ENCODE results near the gene IPCEF1.
A peak's percentile ranks its signal among the peaks of the same experiment; 100 is the strongest.
"Not testable (repeated sequence)": the region's sequence is repeated elsewhere in the genome, so short reads cannot be mapped to it uniquely, and the experiment has no call there.

Gene IPCEF1

DNA sequence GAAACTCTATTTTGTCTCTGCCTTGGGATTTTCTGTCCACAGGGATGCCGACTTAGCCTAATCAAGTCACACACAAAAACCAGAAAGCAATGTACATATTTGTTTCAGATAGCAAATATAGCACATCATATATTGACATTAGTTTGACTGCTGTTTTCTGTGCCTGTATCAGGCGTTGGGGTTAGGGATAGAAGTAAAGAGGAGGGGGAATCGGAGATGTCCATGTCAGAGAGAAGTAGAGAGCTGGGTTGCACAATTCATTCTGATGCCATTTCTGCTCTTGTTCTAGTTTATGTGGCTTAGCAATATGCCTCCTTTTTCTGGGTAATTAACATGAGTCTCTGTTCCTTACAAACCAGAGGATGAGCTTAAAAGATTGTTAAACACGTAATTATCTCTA is 14.7 kb upstream of the IPCEF1 start:
- DNase-seq (ENCODE audit: low read depth): no peak

- DNase-seq (ENCODE audit: low read depth): no peak
These were observed 13.9 kb upstream of the IPCEF1 start for GRCh38 chr6:154370545-154370944.

DNA sequence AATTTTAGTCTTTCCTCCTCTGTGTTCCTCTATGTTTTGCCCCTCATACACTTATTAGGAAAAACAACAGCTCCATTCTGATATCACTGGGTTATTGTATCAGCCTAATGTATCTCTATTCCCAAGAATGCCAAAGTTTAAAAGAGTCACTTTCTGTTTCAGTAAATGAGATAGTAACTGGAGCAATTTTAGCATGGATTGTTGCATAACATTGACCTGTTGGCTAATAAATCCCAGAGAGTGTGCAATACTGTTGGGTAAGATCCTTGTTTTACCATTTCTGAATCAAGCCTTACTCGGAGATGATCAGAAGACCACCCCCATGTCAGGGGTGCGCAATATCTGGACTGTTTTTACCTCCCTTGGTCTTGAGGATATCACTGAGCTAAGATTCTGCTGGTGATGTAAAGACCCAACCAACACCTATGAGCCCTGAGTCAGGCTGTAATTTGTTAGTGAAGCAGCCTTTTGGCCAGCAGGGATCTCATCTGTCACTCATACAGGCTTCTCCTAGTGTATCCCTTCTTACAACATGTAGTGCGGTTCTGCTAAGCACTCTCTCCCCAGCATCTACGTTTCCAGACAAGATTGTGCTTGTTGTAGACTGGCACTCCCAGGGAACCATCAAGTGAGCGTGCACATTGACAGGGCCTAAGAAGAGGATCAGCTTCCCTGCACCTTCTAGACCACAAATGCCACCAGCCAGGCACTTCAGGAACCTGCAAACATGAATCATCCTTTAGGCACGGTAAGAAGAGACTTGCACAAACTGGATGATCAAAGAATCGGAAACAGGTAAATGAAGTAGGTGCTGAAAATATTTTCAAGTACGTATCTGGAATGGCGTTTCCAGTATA is 11.5 kb upstream of the IPCEF1 start:
- DNase-seq (ENCODE audit: low read depth): no peak

GRCh38 chr6:154367336-154367735 is 10.7 kb upstream of the IPCEF1 start:
- no peak for DNase-seq (ENCODE audit: low read depth)

DNA sequence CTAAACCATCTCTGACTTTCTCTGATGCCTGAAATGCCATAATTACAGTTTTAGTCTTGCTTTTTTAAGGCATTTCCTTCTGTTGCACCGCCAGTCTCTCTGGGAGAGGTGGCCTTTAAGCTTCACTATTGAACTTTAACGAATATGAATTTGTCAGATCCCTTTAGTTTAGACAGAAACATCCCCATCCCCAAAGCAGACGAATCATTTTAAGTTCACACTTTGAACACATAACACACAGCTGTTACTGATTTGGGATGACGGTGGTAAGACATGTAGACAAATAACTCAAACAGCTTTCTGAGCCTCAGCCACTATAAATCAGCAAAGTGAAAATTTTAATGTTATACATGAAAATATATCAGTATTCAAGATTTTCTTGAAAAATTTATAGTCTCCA is 7.2 kb upstream of the IPCEF1 start:
- no peak for DNase-seq (ENCODE audit: low read depth)

DNA sequence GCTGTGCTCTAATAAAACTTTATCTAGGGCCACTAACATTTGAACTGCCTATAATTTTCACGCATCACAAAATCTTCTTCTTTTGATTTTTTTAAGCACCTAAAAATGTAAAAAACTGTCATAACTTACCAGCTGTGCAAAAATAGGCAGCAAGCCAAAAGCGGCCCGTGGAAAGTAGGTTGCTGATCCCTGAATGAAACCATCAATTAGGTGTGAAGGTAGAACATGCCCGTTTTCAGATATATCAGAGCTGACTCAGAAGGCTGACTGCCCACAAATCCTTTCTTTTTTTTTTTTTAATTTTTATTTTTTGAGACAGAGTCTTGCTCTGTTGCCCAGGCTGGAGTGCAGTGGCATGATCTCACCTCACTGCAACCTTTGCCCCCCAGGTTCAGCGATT is 4.9 kb upstream of the IPCEF1 start:
- DNase-seq (ENCODE audit: low read depth): no peak

DNA sequence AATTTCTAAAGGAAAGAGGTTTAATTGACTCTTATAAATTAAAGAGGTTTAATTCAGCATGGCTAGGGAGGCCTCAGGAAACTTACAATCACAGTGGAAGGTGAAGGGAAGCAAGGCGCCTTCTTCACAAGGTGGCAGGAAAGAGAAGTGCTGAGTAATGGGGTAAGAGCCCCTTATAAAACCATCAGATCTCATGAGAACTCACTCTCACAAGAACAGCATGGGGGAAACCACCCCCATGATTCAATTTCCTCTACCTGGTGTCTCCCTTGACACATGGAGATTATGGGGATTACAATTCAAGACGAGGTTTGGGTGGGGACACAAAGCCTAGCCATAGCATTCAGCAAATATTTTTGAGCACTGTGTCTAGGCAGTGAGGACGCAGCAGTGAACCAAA is 3.9 kb upstream of the IPCEF1 start:
- DNase-seq (ENCODE audit: low read depth): no peak

GRCh38 chr6:154359679-154360078 is 3.1 kb upstream of the IPCEF1 start:
- no peak for DNase-seq (ENCODE audit: low read depth)

GRCh38 chr6:154359161-154359574 is 2.6 kb upstream of the IPCEF1 start:
- no peak for DNase-seq (ENCODE audit: low read depth)

GRCh38 chr6:154358019-154358545 is 1.5 kb upstream of the IPCEF1 start:
- no peak for DNase-seq (ENCODE audit: low read depth)

DNA sequence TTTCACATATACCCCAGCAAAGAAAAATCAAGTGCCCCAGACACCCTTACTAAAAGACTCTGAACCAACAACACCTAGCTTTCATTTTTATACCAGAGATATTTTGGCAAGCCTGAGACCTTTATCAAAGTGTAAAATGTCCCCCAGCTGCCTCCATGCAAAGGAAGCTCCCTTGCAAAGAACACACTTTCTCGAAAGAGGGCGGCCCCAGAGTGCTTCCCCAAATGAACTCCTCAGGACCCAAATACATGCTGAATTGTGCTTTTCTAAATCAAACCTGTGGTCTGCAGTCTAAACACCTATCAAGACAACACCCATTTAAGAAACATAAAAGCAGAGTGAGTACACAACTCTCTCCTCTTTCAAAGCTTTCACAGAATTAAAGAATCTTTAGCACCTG is 490 bp downstream of the IPCEF1 start:
- DNase-seq (ENCODE audit: low read depth): no peak

GRCh38 chr6:154354265-154354777 is 2.3 kb downstream of the IPCEF1 start:
- DNase-seq (ENCODE audit: low read depth): no peak

GRCh38 chr6:154353626-154354025 is 3.0 kb downstream of the IPCEF1 start:
- DNase-seq (ENCODE audit: low read depth): no peak

GRCh38 chr6:154352898-154353585 is 3.6 kb downstream of the IPCEF1 start:
- DNase-seq (ENCODE audit: low read depth): peak; percentile 28

DNA sequence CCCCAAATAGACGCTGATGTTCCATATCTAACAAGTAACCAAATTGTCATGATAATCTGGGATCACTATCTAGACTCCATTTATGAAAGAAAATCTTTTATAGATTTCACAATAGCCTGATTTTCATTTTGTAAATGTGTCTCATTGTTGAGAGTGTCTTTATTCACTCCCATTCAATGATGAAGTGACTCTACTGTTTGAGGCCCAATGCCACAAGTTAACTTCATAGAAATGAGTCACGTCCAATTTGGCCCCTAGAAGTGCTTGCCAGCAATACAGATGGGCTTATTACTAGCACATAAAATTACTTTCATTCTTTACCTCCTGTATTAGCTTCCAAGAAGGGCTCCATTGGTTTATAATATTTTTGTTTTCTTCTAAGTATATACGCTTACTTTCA is 6.3 kb downstream of the IPCEF1 start:
- no peak for DNase-seq (ENCODE audit: low read depth)

DNA sequence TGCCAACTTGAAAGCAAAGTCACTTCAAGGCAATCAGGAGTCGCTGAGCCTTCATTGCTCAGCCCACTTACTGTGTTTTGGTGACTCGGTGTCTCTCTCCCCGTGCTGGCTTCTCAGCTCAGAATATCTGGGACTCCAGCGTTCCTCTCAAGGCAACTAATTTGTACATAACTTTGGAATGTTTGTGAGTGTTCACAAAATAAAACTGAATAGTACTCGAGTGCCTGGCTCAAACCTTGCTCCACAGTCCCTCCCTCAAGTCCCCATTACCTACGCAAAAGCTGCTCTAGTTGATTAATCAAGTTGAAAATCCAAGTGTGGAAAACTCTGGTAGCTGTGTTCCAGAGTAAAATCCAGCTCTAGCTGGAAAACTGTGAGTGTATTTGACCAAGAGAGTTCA is 8.6 kb downstream of the IPCEF1 start:
- DNase-seq (ENCODE audit: low read depth): no peak

GRCh38 chr6:154345811-154346210 is 10.8 kb downstream of the IPCEF1 start:
- DNase-seq (ENCODE audit: low read depth): no peak

DNA sequence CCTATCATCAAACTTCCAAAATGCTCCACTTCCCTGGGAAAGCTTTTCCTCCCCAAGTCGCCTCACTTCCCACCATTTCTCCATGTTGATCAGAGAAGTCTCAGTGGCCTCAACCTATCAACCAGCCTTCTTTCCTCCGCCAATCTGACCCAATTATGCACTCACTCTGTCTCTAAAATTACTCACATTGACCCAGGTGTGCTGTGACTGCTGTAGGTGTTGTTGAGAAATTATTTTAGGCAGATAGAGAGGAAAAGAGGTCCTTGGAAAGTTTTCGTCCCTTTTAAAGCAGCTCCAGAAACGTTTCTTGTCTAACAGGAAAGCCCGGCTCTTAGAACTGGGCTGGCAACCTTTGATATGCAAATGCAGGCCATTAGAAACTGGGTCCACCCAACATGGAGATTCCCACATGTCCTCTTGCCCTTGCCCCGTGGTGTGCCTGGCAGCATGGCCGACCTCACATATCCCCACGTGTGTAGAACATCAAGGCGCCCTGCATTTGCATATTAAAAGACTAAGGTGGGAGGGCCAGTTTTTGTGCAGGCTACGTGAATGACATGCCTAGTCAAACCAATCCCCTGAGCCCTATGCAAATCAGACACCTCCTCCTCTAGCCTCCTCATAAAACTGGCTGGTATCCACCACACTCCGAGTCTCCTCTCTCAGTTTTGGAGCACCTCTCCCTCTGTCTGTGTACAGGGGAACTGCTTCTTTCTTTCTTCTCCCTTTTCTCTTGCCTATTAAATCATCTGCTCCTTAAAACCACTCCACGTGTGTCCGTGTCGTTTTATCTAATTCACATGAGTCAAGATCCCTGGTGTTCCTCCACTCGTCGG is 12.9 kb downstream of the IPCEF1 start:
- DNase-seq (ENCODE audit: low read depth): no peak

DNA sequence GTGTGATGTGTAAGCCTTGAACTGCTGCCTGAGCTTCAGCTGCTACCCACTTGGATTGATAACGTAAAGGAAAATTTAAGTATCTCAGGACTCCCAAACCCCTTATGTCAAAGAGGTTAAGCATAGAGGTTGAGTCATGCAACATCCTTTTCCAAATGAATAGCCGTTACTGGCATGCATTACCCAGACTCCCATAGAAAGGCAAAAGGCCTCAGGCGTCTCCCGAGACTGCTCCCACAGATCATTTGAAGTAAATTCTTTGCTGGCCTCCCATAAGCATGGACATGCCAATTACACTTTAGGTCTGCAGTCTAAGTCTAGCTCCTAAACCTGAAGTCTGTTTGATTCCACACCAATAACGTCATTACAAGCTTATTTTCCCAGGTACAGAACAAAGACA is 14.7 kb downstream of the IPCEF1 start:
- no peak for DNase-seq (ENCODE audit: low read depth)

GRCh38 chr6:154341336-154341735 is 15.3 kb downstream of the IPCEF1 start:
- no peak for DNase-seq (ENCODE audit: low read depth)

DNA sequence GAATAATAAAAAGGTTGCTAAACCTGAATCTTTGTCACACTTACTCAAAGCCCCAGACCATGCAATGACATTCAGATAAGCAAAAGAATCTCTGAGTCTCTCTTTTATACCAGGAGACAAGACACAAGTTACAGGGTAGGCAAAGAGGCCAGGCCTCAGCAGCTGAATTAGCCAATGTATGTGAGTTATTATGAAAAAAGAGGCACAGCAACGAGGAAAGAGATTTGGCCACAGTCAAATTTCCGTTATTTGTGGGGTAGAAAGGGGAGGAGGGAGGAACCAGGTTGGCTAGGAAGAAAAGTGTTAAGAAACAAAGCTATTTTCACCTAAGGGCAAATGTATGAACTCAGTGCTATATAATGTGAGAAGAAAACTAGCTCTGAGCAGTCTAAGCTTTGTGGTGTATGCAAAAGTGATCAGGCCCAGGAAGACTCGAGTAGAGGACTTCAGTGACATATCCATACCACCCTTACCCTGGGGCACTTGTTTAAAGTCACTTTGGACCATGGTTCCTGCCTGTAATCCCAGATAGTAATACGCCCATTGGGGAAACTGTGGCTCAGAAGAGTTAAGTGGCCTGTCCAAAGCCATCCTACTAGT is 19.1 kb downstream of the IPCEF1 start:
- no peak for DNase-seq (ENCODE audit: low read depth)

DNA sequence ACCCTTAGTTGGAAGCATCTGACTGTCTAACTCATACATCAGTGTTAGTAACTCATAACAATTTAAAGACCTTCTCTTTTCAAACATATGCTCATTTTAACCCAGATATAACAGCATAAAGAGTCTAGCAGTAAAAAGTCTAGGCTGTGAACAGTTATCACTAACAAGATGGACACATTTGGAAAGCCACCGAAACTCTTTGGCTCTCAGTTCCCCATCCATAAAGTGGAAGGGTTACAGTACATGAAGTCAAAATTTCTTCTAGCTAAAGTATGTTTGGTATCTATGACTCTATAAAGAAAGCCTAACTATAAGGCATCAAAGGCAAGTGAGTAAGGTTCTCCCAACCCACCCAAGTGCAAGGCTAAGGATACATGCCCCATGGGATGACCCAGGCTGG is 22.5 kb downstream of the IPCEF1 start:
- not testable (repeated sequence) for DNase-seq (ENCODE audit: low read depth)

Measured in activated T-cell treated with anti-CD3 and anti-CD28 coated beads for 48 hours (primary cell).